Sigmoid colon (tissue), 4 donors: ENCODE measurements around the gene CD4.

ENCODE experiments used
- CTCF ChIP-seq, 4 experiments: fragments of 450-650 bp in 3 of 4; fragments of 200-600 bp in 1 of 4; IDR thresholded peaks; one replicate each; pipeline ENCODE4 v1.5.1; 2016 to 2019; ENCODE audit warnings: antibody characterized with exemption in 4 of 4, mild to moderate bottlenecking in 3 of 4, moderate library complexity in 2 of 4
- POLR2A ChIP-seq, 2 donors: fragments of 450-650 bp; IDR thresholded peaks; one replicate each; pipeline ENCODE4 v1.6.1; 2016; ENCODE audit warnings: antibody characterized with exemption in 2 of 2, mild to moderate bottlenecking in 2 of 2, moderate library complexity in 2 of 2
- POLR2AphosphoS5 ChIP-seq, 4 donors: sonication (generic); formaldehyde crosslinking; IDR thresholded peaks; one replicate each; pipeline ENCODE4 v1.6.1; 2017; ENCODE audit warnings: antibody characterized with exemption in 4 of 4

- TF ChIP-seq POLR2AphosphoS5 (IDR thresholded peaks at IDR 0.05), result no peak
- no peak for TF ChIP-seq POLR2A (IDR thresholded peaks at IDR 0.05)
- no peak for TF ChIP-seq CTCF (IDR thresholded peaks at IDR 0.05)
Observed at GRCh38 chr12:6770094-6770493, 19.2 kb upstream of the CD4 start.
